Thoracic aorta (tissue), 2 donors: ENCODE results near the gene SEMA6D. TPM values are rescaled to one million over a fixed set of nuclear protein-coding genes. Genes with fewer than 3 reads are reported as not detected.

Experiments
- ATAC-seq: fragments of 150-250 bp; one replicate; pipeline ENCODE4 v1.8.0; 2017; ENCODE audit warnings: low read depth; ENCODE audit not compliant: insufficient number of reproducible peaks, low FRiP score
- DNase-seq: peaks from one replicate; pipeline ENCODE4 v3.0.0-alpha.2; 2020; ENCODE audit warnings: low spot score
- H3K27ac ChIP-seq, 2 donors: fragments of 200-600 bp; sonication (generic); 1 replicate in 1 of 2; 2 replicates in 1 of 2; pipeline ENCODE4 v1.5.1; 2016; ENCODE audit warnings: mild to moderate bottlenecking in 2 of 2, moderate library complexity in 2 of 2
- H3K27me3 ChIP-seq: fragments of 200-600 bp; sonication (generic); replicated peaks from 2 replicates; pipeline ENCODE4 v1.6.0; 2016; ENCODE audit warnings: mild to moderate bottlenecking; ENCODE audit not compliant: insufficient read depth
- H3K36me3 ChIP-seq: fragments of 200-600 bp; sonication (generic); one replicate; pipeline ENCODE4 v1.5.1; 2016
- H3K4me1 ChIP-seq, 2 donors: fragments of 200-600 bp; sonication (generic); 1 replicate in 1 of 2; 2 replicates in 1 of 2; pipeline versions ENCODE4 v1.5.1 to v1.6.0; 2016; ENCODE audit warnings: low read depth in 2 of 2, mild to moderate bottlenecking in 1 of 2; ENCODE audit not compliant: control insufficient read depth in 1 of 2
- H3K4me3 ChIP-seq: fragments of 200-600 bp; sonication (generic); 2 replicates; pipeline ENCODE4 v1.5.1; 2016; ENCODE audit warnings: mild to moderate bottlenecking
- H3K9me3 ChIP-seq: fragments of 200-600 bp; sonication (generic); 2 replicates; pipeline ENCODE4 v1.5.1; 2016
- CTCF ChIP-seq: fragments of 200-600 bp; sonication (generic); IDR thresholded peaks from one replicate; pipeline ENCODE4 v1.5.1; 2019; ENCODE audit warnings: antibody characterized with exemption
- total RNA-seq, 2 donors: library from RNA; depleted of rRNA; stranded (reverse); fragments of >200 nt; gene quantifications; one replicate each; pipeline versions ENCODE4 v1.1.0 to v1.2.3, GENCODE V29; 2016

Gene SEMA6D
- total RNA-seq, 2 donors from 2014 or later = 12.9 to 15.3 TPM

GRCh38 chr15:47674586-47675232 lies 42.6 kb upstream of the SEMA6D start:
- TF ChIP-seq CTCF = no peak
- Histone ChIP-seq H3K36me3 (no peaks in the 10 kb centered on the region), H3K9me3 (no peaks in the 10 kb centered on the region), H3K27ac (no peak overlapping the region), H3K4me1 (peaks cover 0 to 8% of the 10 kb centered on the region in 2 donors), H3K27me3 (no peaks in the 10 kb centered on the region), H3K4me3 (no peak overlapping the region)
- no peak for ATAC-seq
- no peak for DNase-seq

DNA sequence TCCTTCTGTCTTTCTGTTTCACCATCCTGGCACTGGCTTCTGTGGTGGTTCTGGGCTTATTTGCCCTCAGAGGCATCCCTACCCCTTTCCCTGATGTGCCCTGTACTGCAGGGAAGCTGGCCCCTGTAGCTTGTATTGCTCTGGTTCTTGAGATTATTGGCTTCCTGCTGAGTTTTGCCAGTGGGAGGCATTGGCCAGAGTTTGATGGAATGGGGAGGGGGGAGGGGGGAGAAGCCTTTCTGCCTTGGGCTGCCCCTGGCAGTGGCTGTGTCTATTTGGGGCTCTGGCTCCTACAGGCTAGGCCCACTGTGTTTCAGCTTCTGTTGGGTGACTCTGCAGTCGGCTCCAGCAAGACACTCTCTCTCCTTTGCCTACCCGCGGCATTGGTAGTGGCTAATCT lies 41.6 kb upstream of the SEMA6D start:
- no peak for TF ChIP-seq CTCF
- H3K4me3 ChIP-seq = no peak overlapping the region
- no peaks in the 10 kb centered on the region for H3K27me3 ChIP-seq
- no peak for ATAC-seq
- H3K36me3 ChIP-seq = no peaks in the 10 kb centered on the region
- H3K27ac ChIP-seq = no peak overlapping the region
- H3K4me1 ChIP-seq = peaks cover 0 to 8% of the 10 kb centered on the region in 2 donors
- DNase-seq = no peak
- H3K9me3 ChIP-seq = no peaks in the 10 kb centered on the region

DNA sequence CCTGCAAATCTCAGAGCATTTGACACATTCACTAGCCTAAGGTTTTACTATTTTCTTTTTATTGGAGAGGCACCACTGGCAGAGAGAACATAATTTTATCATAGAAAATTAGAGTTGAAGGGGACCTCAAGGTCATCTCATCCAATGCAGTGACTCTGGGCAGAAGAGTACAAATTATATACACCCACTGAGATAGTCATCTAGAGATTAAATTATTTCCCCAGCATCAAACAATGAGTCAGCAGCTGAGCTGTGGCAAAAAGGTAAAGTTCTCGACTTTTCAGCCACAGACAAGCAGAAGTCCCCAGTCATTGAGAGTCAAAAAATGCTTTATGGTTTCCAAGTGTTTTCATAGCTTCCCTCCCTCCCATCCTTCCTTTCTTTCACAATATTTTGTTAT lies 39.3 kb upstream of the SEMA6D start:
- no peak for ATAC-seq
- Histone ChIP-seq H3K9me3 (no peaks in the 10 kb centered on the region), H3K4me1 (peaks cover 0 to 8% of the 10 kb centered on the region in 2 donors), H3K27me3 (no peaks in the 10 kb centered on the region), H3K4me3 (no peak overlapping the region), H3K27ac (no peak overlapping the region), H3K36me3 (no peaks in the 10 kb centered on the region)
- TF ChIP-seq CTCF = no peak
- DNase-seq = no peak

DNA sequence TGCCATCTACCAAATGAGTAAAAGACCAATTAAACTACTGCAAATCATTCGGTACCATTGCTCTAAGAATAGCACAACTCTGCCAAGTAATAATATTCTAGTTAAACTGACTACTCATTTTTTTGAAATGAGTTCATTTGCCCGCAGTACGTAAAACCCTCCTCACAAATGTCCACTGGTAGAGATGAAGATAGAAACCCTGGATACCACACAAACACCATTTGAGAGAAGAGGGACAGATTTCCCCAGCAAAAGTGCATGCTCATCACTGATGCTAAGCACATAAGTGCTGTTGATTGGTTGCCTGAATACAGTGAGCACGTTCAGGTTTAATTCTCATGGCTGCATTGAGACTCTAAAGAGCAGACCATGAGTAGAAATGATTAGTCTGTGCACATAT lies 34.6 kb upstream of the SEMA6D start:
- DNase-seq = no peak
- no peak for ATAC-seq
- H3K36me3 ChIP-seq = no peaks in the 10 kb centered on the region
- no peaks in the 10 kb centered on the region for H3K27me3 ChIP-seq
- TF ChIP-seq CTCF = no peak
- no peaks in the 10 kb centered on the region for H3K4me1 ChIP-seq
- H3K27ac ChIP-seq = no peak overlapping the region
- H3K4me3 ChIP-seq = no peak overlapping the region
- H3K9me3 ChIP-seq = no peaks in the 10 kb centered on the region

GRCh38 chr15:47685141-47685870 lies 32.0 kb upstream of the SEMA6D start:
- H3K27me3 ChIP-seq = no peaks in the 10 kb centered on the region
- no peaks in the 10 kb centered on the region for H3K4me1 ChIP-seq
- no peak overlapping the region for H3K27ac ChIP-seq
- no peaks in the 10 kb centered on the region for H3K36me3 ChIP-seq
- ATAC-seq (no peak), DNase-seq (no peak)
- H3K9me3 ChIP-seq = no peaks in the 10 kb centered on the region
- no peak for TF ChIP-seq CTCF
- H3K4me3 ChIP-seq = no peak overlapping the region
